CD4-positive, alpha-beta T cell (primary cell): ENCODE results near the gene RPUSD4. TPM values are rescaled to one million over a fixed set of nuclear protein-coding genes. Genes with fewer than 3 reads are reported as not detected.
A peak's percentile ranks its signal among the peaks of the same experiment; 100 is the strongest.

Source experiments
- ATAC-seq: fragments of 200-7000 bp; cut with Tn5 transposase; one replicate; pipeline ENCODE4 v1.10.0; 2022; ENCODE audit warnings: mild to moderate bottlenecking; ENCODE audit not compliant: poor library complexity
- CTCF ChIA-PET: fragments of 350-600 bp; sonication (Branson Sonifier 250); formaldehyde crosslinking; loops from one replicate; lab custom pipeline; 2021; ENCODE audit warnings: antibody characterized with exemption, inconsistent platforms; lab: Charles Lee
- POLR2A ChIA-PET: fragments of 350-600 bp; sonication (Branson Sonifier 250); formaldehyde crosslinking; loops from one replicate; lab custom pipeline; 2021; ENCODE audit warnings: antibody characterized with exemption, inconsistent platforms; lab: Charles Lee
- DNase-seq, 14 experiments: peaks; one replicate each; pipeline ENCODE4 v3.0.0-alpha.2; 2013 to 2020; ENCODE audit warnings: mixed read lengths in 2 of 14
- H3K27ac ChIP-seq, 2 donors: one replicate each; pipeline versions ENCODE4 v1.5.1 to v1.7.0; 2013; ENCODE audit warnings: low read length in 2 of 2, low read depth in 1 of 2, mild to moderate bottlenecking in 1 of 2
- H3K27me3 ChIP-seq, 2 experiments: 1 replicate in 1 of 2; 2 replicates in 1 of 2; pipeline versions ENCODE4 v1.6.1 to v1.7.0; 2013; ENCODE audit warnings: low read length in 2 of 2, control low read depth in 1 of 2, mild to moderate bottlenecking in 1 of 2, moderate library complexity in 1 of 2; ENCODE audit not compliant: insufficient read depth in 2 of 2, control insufficient read depth in 1 of 2
- H3K36me3 ChIP-seq: one replicate; pipeline ENCODE4 v1.6.1; 2013; ENCODE audit warnings: low read length, control low read depth; ENCODE audit not compliant: insufficient read depth
- H3K4me1 ChIP-seq: one replicate; pipeline ENCODE4 v1.6.1; 2013; ENCODE audit warnings: low read length, control low read depth; ENCODE audit not compliant: insufficient read depth
- H3K4me3 ChIP-seq: one replicate; pipeline ENCODE4 v1.5.1; 2013; ENCODE audit warnings: mild to moderate bottlenecking, low read length, moderate library complexity
- H3K9me3 ChIP-seq, 2 experiments: 1 replicate in 1 of 2; 2 replicates in 1 of 2; pipeline versions ENCODE4 v1.6.1 to v1.7.0; 2013; ENCODE audit warnings: low read length in 2 of 2, mild to moderate bottlenecking in 2 of 2, control low read depth in 1 of 2, moderate library complexity in 1 of 2; ENCODE audit not compliant: control insufficient read depth in 1 of 2, insufficient read depth in 1 of 2
- H3K27ac Mint-ChIP-seq: one replicate; pipeline ENCODE4 v1.8.0; 2020; ENCODE audit warnings: mixed read lengths
- H3K27me3 Mint-ChIP-seq: one replicate; pipeline ENCODE4 v1.8.0; 2021; ENCODE audit warnings: mixed read lengths
- H3K36me3 Mint-ChIP-seq: one replicate; pipeline ENCODE4 v1.8.0; 2021; ENCODE audit warnings: low read depth, mixed read lengths
- H3K4me1 Mint-ChIP-seq: one replicate; pipeline ENCODE4 v1.8.0; 2021; ENCODE audit warnings: low read depth, mixed read lengths
- H3K4me3 Mint-ChIP-seq: one replicate; pipeline ENCODE4 v1.8.0; 2020; ENCODE audit warnings: mild to moderate bottlenecking, mixed read lengths
- H3K9me3 Mint-ChIP-seq: one replicate; pipeline ENCODE4 v1.8.0; 2020; ENCODE audit warnings: mixed read lengths
- CTCF ChIP-seq: fragments of 200-600 bp; IDR thresholded peaks from one replicate; pipeline ENCODE4 v1.8.0; 2022; ENCODE audit warnings: antibody characterized with exemption, mild to moderate bottlenecking
- intact Hi-C, 2 experiments: fragments of 100-400 bp; cut with DNase I in 1 of 2; cut with micrococcal nuclease in 1 of 2; formaldehyde crosslinking; loops; one replicate each; pipeline versions ENCODE4 v1.15.1 to v1.9.0; 2023 to 2025; cut with DNase I, micrococcal nuclease
- total RNA-seq, 174 experiments: library from RNA in 2 of 174; stranded (reverse) in 2 of 174; gene quantifications; one replicate each; pipeline ENCODE4 v1.2.3 and lab custom pipeline; 2021 to 2026

The RPUSD4 gene
- total RNA-seq, 2 experiments from 2014 or later, result 33.1 to 37.6 TPM

- DNase-seq, result peak in 7 of 14 experiments; percentile 20 to 62 (median 41)
- no peaks in the 10 kb centered on the region for H3K27me3 Mint-ChIP-seq
- H3K4me1 Mint-ChIP-seq, result no peaks in the 10 kb centered on the region
- no peak for ATAC-seq
- ChIA-PET CTCF (interaction anchor here (1.4 to 2.7 kb wide), 2 partner anchors 252 to 271 kb away, joined by 4 to 10 read pairs; no protein-coding TSS in a partner anchor), POLR2A (interaction anchor here (1.0 to 1.2 kb wide), 2 partner anchors 110 to 161 kb away, joined by 3 to 4 read pairs; partner anchors contain the start of gene ST3GAL4)
- Histone ChIP-seq H3K27me3 (no peaks in the 10 kb centered on the region), H3K36me3 (peaks cover 58% of the 10 kb centered on the region), H3K27ac (no peak overlapping the region), H3K4me1 (no peaks in the 10 kb centered on the region), H3K9me3 (peaks cover 5 to 8% of the 10 kb centered on the region in 2 experiments), H3K4me3 (no peak overlapping the region)
- intact Hi-C loops, result loop anchor here (1.0 to 10.0 kb wide), 3 partner anchors 252 to 569 kb away; partner anchors contain the start of gene CHEK1 (in 1 of the 2)
- H3K9me3 Mint-ChIP-seq, result peaks cover 3% of the 10 kb centered on the region
- H3K4me3 Mint-ChIP-seq, result no peak overlapping the region
- peak; percentile 76 for TF ChIP-seq CTCF
- no peak overlapping the region for H3K27ac Mint-ChIP-seq
- H3K36me3 Mint-ChIP-seq, result peaks cover 67% of the 10 kb centered on the region
These were observed 17.3 kb downstream of the RPUSD4 start for GRCh38 chr11:126194121-126194543.

GRCh38 chr11:126193038-126193478, 18.4 kb downstream of the RPUSD4 start:
- Mint-ChIP-seq H3K36me3 (peaks cover 56% of the 10 kb centered on the region), H3K9me3 (peaks cover 3% of the 10 kb centered on the region), H3K27ac (no peak overlapping the region), H3K4me3 (no peak overlapping the region), H3K4me1 (no peaks in the 10 kb centered on the region), H3K27me3 (no peaks in the 10 kb centered on the region)
- Histone ChIP-seq H3K36me3 (peaks cover 48% of the 10 kb centered on the region), H3K4me1 (no peaks in the 10 kb centered on the region), H3K27me3 (no peaks in the 10 kb centered on the region), H3K4me3 (no peak overlapping the region), H3K9me3 (peaks cover 4% of the 10 kb centered on the region in 2 experiments), H3K27ac (no peak overlapping the region)
- ChIA-PET POLR2A (interaction anchor here (1.0 to 1.2 kb wide), 2 partner anchors 109 to 162 kb away, joined by 3 to 4 read pairs; partner anchors contain the start of gene ST3GAL4), CTCF (interaction anchor here (1.4 to 2.7 kb wide), 2 partner anchors 251 to 270 kb away, joined by 4 to 10 read pairs; no protein-coding TSS in a partner anchor)
- no peak for TF ChIP-seq CTCF
- intact Hi-C loops, result loop anchor here (1.0 to 10.0 kb wide), 2 partner anchors 251 to 568 kb away; partner anchors contain the start of gene CHEK1 (in 1 of the 2)
- DNase-seq (no peak), ATAC-seq (no peak)

- intact Hi-C loops, result loop anchor here in 1 of 2 experiments (10.0 kb wide), 1 partner anchor 568 kb away; the partner anchor contains the start of gene CHEK1
- CTCF ChIA-PET, result no interaction called here
- POLR2A ChIA-PET, result no interaction called here
- Histone ChIP-seq H3K36me3 (peaks cover 41% of the 10 kb centered on the region), H3K4me3 (no peak overlapping the region), H3K27me3 (no peaks in the 10 kb centered on the region), H3K27ac (no peak overlapping the region), H3K4me1 (no peaks in the 10 kb centered on the region), H3K9me3 (no peaks in the 10 kb centered on the region)
- DNase-seq (no peak), ATAC-seq (no peak)
- Mint-ChIP-seq H3K4me3 (no peak overlapping the region), H3K9me3 (peaks cover 3% of the 10 kb centered on the region), H3K27me3 (no peaks in the 10 kb centered on the region), H3K36me3 (peaks cover 49% of the 10 kb centered on the region), H3K4me1 (no peaks in the 10 kb centered on the region), H3K27ac (no peak overlapping the region)
- no peak for TF ChIP-seq CTCF
These were observed 19.1 kb downstream of the RPUSD4 start for GRCh38 chr11:126192361-126192760.
